ENCODE measurements around the gene LSM4. TPM values are rescaled to one million over a fixed set of nuclear protein-coding genes. Genes with fewer than 3 reads are reported as not detected.

Gene LSM4
- total and polyA plus RNA-seq, 2 of the 13 experiments (the other 11 are each of a cell fraction or from before 2014, with no cell fraction given): 65.8 to 166 TPM

DNA sequence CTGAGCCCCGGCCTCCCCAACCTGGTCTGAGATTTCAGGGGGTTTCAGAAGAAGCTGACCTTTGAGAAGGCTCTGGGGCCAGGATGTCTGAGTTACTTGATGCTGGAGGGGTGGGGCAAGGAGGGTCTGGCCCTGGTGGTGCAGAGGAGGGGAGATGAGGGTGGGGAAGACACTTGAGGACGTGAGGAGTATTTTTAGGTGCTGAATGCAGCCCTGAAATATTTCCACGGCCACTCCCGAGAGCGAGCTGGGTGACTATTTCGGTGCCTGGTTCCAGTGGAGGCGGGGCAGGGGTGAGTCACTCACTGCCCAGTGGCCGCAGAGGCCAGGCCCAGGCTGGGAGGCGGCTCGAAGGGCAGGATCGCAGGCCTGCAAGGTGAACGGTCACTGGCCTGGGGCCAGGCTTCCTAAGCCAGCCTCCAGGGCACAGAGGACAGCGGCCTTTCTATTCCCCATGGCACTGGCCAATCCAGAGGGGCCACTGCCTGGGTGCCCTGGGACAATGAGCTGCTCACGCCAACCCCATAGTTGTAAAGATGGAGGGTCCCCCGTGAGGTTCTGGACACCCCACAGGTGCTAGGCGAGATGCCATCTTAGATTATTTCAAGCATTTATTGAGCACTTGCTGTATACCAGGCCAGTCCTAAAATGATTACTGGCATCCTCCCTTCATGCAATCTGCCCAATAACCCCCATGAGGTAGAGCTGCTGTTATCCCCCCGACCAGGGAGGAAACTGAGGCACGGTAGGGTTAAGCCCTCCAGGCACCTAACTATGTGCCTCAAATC is 21.8 kb downstream of the LSM4 start (continued):
- TF ChIP-seq, protein P1, sequence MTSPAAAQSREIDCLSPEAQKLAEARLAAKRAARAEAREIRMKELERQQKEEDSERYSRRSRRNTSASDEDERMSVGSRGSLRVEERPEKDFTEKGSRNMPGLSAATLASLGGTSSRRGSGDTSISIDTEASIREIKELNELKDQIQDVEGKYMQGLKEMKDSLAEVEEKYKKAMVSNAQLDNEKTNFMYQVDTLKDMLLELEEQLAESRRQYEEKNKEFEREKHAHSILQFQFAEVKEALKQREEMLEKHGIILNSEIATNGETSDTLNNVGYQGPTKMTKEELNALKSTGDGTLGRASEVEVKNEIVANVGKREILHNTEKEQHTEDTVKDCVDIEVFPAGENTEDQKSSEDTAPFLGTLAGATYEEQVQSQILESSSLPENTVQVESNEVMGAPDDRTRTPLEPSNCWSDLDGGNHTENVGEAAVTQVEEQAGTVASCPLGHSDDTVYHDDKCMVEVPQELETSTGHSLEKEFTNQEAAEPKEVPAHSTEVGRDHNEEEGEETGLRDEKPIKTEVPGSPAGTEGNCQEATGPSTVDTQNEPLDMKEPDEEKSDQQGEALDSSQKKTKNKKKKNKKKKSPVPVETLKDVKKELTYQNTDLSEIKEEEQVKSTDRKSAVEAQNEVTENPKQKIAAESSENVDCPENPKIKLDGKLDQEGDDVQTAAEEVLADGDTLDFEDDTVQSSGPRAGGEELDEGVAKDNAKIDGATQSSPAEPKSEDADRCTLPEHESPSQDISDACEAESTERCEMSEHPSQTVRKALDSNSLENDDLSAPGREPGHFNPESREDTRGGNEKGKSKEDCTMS (CRISPR knock-in tag; conservative IDR thresholded peaks at IDR 0.05): no peak
- TF ChIP-seq MEIS2 (CRISPR knock-in tag; IDR thresholded peaks at IDR 0.05) (no peak), ZSCAN25 (CRISPR knock-in tag; IDR thresholded peaks at IDR 0.05) (peak; percentile 99), CHCHD3 (CRISPR knock-in tag; IDR thresholded peaks at IDR 0.05) (no peak), ZNF580 (CRISPR knock-in tag; IDR thresholded peaks at IDR 0.05; ENCODE audit: borderline replicate concordance, low read depth) (peak; percentile 58; the same call in 1 of the 2 replicates), ZNF496 (CRISPR knock-in tag; IDR thresholded peaks at IDR 0.05; ENCODE audit: insufficient replicate concordance) (no peak), SMAD9 (CRISPR knock-in tag; IDR thresholded peaks at IDR 0.05) (no peak), ZNF33A (CRISPR knock-in tag; IDR thresholded peaks at IDR 0.05; ENCODE audit: borderline replicate concordance) (no peak), FOXA3 (CRISPR knock-in tag; IDR thresholded peaks at IDR 0.05) (no peak), ZIK1 (CRISPR knock-in tag; IDR thresholded peaks at IDR 0.05; ENCODE audit: borderline replicate concordance, low read depth) (no peak), ZNF792 (CRISPR knock-in tag; IDR thresholded peaks at IDR 0.05) (peak; percentile 35; the same call in 1 of the 2 replicates), ZNF121 (CRISPR knock-in tag; IDR thresholded peaks at IDR 0.05) (peak; percentile 76), MIER3 (CRISPR knock-in tag; IDR thresholded peaks at IDR 0.05; ENCODE audit: borderline replicate concordance) (0 out of 2 replicates have a peak, but pooled peaks have one; percentile 41), SIN3B (IDR thresholded peaks at IDR 0.05; ENCODE audit: low read length) (no peak), MEIS1 (CRISPR knock-in tag; IDR thresholded peaks at IDR 0.05; ENCODE audit: borderline replicate concordance) (no peak)
- TF ChIP-seq, protein P2, sequence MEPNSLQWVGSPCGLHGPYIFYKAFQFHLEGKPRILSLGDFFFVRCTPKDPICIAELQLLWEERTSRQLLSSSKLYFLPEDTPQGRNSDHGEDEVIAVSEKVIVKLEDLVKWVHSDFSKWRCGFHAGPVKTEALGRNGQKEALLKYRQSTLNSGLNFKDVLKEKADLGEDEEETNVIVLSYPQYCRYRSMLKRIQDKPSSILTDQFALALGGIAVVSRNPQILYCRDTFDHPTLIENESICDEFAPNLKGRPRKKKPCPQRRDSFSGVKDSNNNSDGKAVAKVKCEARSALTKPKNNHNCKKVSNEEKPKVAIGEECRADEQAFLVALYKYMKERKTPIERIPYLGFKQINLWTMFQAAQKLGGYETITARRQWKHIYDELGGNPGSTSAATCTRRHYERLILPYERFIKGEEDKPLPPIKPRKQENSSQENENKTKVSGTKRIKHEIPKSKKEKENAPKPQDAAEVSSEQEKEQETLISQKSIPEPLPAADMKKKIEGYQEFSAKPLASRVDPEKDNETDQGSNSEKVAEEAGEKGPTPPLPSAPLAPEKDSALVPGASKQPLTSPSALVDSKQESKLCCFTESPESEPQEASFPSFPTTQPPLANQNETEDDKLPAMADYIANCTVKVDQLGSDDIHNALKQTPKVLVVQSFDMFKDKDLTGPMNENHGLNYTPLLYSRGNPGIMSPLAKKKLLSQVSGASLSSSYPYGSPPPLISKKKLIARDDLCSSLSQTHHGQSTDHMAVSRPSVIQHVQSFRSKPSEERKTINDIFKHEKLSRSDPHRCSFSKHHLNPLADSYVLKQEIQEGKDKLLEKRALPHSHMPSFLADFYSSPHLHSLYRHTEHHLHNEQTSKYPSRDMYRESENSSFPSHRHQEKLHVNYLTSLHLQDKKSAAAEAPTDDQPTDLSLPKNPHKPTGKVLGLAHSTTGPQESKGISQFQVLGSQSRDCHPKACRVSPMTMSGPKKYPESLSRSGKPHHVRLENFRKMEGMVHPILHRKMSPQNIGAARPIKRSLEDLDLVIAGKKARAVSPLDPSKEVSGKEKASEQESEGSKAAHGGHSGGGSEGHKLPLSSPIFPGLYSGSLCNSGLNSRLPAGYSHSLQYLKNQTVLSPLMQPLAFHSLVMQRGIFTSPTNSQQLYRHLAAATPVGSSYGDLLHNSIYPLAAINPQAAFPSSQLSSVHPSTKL (CRISPR knock-in tag; IDR thresholded peaks at IDR 0.05): peak; percentile 62
- TF ChIP-seq, protein P3, sequence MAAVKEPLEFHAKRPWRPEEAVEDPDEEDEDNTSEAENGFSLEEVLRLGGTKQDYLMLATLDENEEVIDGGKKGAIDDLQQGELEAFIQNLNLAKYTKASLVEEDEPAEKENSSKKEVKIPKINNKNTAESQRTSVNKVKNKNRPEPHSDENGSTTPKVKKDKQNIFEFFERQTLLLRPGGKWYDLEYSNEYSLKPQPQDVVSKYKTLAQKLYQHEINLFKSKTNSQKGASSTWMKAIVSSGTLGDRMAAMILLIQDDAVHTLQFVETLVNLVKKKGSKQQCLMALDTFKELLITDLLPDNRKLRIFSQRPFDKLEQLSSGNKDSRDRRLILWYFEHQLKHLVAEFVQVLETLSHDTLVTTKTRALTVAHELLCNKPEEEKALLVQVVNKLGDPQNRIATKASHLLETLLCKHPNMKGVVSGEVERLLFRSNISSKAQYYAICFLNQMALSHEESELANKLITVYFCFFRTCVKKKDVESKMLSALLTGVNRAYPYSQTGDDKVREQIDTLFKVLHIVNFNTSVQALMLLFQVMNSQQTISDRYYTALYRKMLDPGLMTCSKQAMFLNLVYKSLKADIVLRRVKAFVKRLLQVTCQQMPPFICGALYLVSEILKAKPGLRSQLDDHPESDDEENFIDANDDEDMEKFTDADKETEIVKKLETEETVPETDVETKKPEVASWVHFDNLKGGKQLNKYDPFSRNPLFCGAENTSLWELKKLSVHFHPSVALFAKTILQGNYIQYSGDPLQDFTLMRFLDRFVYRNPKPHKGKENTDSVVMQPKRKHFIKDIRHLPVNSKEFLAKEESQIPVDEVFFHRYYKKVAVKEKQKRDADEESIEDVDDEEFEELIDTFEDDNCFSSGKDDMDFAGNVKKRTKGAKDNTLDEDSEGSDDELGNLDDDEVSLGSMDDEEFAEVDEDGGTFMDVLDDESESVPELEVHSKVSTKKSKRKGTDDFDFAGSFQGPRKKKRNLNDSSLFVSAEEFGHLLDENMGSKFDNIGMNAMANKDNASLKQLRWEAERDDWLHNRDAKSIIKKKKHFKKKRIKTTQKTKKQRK (IDR thresholded peaks at IDR 0.05; ENCODE audit: low read length): no peak
- TF ChIP-seq, protein P4, sequence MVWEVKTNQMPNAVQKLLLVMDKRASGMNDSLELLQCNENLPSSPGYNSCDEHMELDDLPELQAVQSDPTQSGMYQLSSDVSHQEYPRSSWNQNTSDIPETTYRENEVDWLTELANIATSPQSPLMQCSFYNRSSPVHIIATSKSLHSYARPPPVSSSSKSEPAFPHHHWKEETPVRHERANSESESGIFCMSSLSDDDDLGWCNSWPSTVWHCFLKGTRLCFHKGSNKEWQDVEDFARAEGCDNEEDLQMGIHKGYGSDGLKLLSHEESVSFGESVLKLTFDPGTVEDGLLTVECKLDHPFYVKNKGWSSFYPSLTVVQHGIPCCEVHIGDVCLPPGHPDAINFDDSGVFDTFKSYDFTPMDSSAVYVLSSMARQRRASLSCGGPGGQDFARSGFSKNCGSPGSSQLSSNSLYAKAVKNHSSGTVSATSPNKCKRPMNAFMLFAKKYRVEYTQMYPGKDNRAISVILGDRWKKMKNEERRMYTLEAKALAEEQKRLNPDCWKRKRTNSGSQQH (CRISPR knock-in tag; IDR thresholded peaks at IDR 0.05; ENCODE audit: low read depth): no peak
